Measurements from ENCODE around the gene NFKBIB.

NFKBIB gene

GRCh38 chr19:38904581-38905539, 5.1 kb downstream of the NFKBIB start:
- no peak for DNase-seq (ENCODE audit: low read depth, low spot score)

GRCh38 chr19:38905620-38906019, 5.9 kb downstream of the NFKBIB start:
- DNase-seq (ENCODE audit: low read depth, low spot score): no peak

GRCh38 chr19:38907227-38907626, 7.5 kb downstream of the NFKBIB start:
- no peak for DNase-seq (ENCODE audit: low read depth, low spot score)

- no peak for DNase-seq (ENCODE audit: low read depth, low spot score)
Observed at GRCh38 chr19:38907670-38908069, 7.9 kb downstream of the NFKBIB start.

DNA sequence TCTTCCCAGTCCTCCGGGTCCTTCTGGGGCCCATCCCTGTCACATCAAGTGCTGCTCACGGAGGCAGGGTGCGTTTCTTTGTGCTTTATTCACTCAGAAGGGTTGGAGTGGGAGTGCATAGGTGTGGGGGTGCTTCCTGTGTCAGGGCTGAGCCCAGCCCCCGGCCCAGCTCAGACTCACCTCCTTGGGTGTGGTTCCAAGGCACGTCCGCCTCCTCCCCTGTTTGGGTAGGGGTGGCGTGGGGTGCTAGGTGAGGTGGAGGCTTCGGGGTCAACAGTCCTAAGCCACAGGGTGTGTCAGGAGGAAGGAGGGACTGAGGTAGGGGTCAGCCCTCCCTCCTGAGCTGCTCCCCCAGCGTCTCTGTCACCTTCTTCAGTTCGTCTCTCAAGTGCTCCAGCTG, 9.1 kb downstream of the NFKBIB start:
- DNase-seq (ENCODE audit: low read depth, low spot score): no peak

- DNase-seq (ENCODE audit: low read depth, low spot score): no peak
Observed at GRCh38 chr19:38910488-38910887, 10.7 kb downstream of the NFKBIB start.

DNA sequence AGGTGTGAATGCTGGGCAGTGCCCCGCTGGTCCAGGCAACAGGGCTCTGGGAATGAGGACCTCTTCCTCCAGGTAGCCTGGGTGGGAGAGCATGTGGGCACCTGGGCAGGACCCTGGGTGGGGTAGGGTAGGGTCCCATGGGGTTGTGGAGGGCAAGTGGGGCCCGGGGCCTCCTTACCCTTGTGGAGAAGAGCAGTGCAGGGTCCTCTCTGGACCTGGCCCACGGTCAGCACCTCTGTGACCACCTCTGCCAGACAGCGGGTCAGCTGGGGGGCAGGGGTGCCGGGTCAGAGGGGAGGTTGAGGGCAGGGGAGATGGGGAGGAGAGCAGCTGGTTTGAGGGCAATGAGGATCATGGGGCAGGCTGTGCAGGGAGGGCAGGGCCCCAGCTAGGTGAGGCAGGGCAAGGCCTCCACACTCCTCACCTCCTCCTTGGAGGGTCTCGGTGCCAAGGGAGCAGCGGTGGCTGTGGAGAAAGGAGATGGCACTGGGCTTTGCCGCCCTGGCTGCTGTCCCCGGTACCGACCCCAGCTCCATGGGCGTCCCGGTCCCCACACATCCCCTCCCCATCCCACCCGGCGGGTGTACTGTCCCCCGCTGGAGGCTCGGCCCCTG, 11.7 kb downstream of the NFKBIB start:
- no peak for DNase-seq (ENCODE audit: low read depth, low spot score)

GRCh38 chr19:38912600-38913514, 13.1 kb downstream of the NFKBIB start:
- DNase-seq (ENCODE audit: low read depth, low spot score): no peak

DNA sequence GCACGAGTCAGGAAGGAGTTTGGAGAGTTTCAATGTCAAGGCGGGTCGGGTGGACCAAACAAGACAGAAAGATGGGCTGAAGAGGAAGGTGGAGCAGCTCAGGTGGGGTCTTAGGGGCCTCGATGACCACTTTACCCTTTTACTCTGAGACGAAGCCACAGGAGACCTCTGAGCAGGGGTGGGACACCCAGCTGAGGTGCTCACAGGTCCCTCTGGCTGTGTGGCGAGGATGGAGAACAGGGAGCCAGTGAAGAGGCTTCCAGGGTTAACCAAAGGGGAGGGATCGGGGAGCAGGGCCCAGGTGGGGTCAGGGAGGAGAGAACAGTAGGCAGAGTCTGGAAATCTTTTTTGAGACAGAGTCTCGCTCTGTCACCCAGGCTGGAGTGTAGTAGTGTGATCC, 14.2 kb downstream of the NFKBIB start:
- no peak for DNase-seq (ENCODE audit: low read depth, low spot score)

GRCh38 chr19:38915329-38916321, 15.9 kb downstream of the NFKBIB start:
- DNase-seq (ENCODE audit: low read depth, low spot score): no peak

- DNase-seq (ENCODE audit: low read depth, low spot score): no peak
Observed at GRCh38 chr19:38917516-38917915, 17.7 kb downstream of the NFKBIB start.

GRCh38 chr19:38917921-38918491, 18.2 kb downstream of the NFKBIB start:
- DNase-seq (ENCODE audit: low read depth, low spot score): no peak

DNA sequence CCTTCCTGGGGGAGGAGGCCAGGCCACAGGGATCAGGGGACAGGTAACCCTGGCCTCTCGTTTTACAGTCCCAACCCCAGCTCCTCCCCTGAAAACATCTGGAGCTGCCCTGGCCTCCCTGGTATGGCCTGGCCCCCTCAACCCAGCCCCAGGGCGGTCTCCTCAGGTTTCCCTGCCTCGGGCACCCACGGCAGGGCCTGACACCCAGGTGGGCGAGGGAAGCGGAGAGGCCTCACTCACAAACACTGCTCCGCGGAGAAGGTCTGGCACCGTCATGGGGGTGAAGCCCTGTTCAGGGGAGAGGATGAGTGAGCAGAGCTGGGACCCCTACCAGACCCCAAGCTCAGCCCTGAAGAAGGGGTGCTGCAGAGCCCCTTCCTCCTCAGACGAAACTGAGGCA, 18.8 kb downstream of the NFKBIB start:
- no peak for DNase-seq (ENCODE audit: low read depth, low spot score)

GRCh38 chr19:38919837-38920601, 20.2 kb downstream of the NFKBIB start:
- no peak for DNase-seq (ENCODE audit: low read depth, low spot score)

DNA sequence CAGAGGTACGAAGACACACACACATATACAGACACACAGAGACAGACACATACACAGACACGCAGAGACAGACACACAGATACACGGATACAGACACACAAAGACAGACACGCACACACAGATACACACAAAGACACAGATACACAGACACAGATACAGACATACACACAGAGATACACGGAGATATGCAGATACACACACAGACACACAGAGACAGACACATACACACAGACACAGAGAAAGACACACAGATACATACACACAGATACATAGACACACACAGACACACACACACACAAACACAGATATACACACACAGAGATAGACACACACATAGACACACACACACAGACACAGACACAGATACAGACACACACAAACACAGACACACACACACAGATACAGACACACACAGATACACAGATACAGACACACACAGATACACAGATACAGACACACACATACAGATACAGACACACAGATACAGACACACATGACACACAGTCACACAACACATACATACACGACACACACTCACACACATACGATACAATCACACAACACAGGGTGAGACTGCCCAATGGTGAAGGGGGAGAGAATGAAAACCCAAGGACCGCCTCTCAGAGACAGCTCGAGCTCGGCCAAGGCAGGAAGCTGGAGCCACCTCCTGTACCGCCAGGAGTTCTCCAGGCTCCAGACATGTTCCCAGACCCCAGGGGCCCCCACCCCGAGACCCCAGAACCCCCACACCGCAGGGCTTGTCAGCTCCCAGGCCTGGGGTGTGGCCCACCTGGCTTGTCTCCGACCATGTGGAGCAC, 21.0 kb downstream of the NFKBIB start:
- no peak for DNase-seq (ENCODE audit: low read depth, low spot score)

DNA sequence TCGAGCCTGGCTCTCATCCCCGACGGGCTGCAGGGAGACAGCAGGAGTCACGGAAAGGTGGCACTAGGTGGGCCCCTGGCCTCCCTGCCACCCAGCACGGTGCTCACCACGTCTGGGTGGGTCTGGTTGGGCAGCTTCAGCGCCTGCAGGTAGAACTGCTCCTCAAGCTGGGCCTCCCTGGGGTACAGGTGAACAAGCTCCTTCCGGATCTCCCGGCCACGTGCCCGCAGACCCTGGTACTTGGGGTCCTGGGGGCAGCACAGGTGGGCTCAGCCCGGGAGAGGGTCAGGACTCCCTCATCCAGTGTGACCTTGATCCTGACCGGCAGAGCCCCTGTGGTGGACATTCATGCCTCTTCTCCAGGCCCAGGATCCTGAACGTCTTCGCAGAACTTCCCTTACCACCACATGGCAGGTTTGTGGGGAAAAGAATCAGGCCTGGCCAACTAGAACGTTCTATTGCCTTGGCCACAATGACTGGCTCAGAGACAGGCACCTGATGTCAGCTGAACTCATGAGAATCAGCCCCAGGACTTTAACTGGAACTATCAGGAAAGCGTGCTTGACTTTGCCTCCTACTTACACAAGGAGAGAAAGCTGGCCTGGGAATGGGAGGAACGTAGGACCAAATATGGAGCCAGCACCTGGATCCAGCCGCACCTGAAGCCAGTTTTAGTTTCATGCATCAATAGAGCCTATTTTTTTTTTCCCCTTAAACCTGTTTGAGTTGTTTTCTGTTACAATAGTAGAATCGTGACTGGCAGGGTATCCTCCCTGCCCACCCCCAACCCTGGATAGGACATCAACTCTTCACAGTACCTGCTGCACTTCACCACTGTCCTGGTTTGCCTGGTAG, 21.9 kb downstream of the NFKBIB start:
- DNase-seq (ENCODE audit: low read depth, low spot score): no peak

- DNase-seq (ENCODE audit: low read depth, low spot score): no peak
Observed at GRCh38 chr19:38922482-38922881, 22.7 kb downstream of the NFKBIB start.

DNA sequence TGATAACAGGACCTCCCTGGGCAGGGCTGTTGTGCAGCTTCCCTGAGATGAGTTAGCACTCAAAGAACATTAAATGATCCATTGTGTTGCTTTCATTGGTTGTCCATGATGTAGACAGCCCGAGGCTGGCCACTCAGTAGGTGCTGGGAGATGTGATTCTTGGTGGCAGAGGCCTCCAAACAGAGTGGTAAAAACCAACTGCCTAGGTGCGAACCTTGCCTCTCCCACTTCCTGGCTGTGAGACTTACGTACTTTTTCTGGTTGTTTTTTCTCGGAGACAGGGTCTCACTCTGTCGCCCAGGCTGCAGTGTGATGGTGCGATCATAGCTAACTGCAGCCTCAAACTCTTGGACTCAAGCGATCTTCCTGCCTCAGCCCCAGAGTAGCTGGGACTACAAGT, 24.6 kb downstream of the NFKBIB start:
- DNase-seq (ENCODE audit: low read depth, low spot score): no peak
